ENCODE data around the gene LYPLA2.

The LYPLA2 gene

DNA sequence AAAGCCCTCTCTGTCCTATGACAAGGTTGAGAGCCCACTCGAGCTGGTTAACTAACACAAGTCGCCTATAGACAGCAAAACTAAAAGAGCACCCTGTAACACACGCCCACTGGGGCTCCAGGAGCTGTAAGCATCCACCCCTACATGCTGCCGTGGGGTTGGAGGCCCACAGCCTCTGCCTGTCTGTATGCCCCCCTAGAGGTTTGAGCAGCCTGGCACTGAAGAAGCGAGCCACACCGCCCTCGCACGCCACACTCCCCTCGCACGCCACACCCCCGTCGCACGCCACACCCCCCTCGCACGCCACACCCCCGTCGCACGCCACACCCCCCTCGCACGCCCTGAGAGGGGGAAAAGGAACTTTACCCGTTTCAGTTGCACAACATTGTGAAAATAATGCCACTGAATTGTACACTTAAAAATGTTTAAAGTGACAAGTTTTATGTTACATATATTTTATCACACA, 47.5 kb downstream of the LYPLA2 start:
- peak; percentile 78 for DNase-seq

GRCh38 chr1:23843644-23844043, 52.7 kb downstream of the LYPLA2 start:
- DNase-seq: no peak
